Superior temporal gyrus (tissue), 1 donor: ENCODE measurements around the gene FBXW2.
"Not testable (repeated sequence)": the region's sequence is repeated elsewhere in the genome, so short reads cannot be mapped to it uniquely, and the experiment has no call there.

Experiments
- DNase-seq: peaks from one replicate; pipeline ENCODE4 v3.0.0-alpha.2; 2016; ENCODE audit errors: extremely low spot score

Gene FBXW2

DNA sequence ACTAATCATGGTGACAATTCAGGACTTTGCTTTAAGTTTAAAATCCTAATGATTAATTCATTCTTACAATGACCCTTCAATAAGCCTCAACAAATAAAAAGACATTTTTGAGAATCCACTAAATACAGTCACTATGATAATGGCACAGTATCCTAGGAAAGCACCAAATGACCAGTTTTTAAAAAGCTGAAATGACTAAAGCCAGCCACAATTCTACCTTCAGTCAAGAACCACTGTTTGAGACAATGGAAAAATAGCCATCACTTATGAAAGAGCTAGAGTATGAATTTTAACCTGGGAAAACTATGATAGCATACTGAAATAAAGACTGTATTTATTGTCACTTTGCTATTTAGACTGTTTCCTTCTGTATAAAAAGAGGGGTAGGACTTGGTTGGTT lies 14.0 kb downstream of the FBXW2 start:
- DNase-seq, result no peak

GRCh38 chr9:120778758-120779157 lies 14.5 kb downstream of the FBXW2 start:
- DNase-seq, result no peak

DNA sequence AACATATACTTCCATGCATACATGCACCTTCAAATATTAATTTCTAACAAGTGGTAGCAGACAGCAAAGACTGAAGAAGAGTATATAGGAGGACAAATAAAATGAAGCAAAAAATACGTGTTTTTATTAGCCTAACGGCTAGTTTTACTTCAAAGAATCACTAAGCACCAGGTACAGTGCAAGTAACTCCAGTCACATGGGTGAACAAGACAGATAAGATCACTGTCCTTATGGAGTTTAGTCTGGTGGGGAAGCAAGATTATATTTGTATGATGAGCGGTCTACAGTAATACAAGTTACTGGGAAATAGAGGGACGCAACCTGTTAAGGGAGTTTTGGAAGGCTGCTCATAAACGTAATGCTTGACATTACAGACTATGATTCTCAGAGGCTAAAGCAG lies 16.0 kb downstream of the FBXW2 start:
- no peak for DNase-seq

GRCh38 chr9:120776788-120777187 lies 16.4 kb downstream of the FBXW2 start:
- no peak for DNase-seq

DNA sequence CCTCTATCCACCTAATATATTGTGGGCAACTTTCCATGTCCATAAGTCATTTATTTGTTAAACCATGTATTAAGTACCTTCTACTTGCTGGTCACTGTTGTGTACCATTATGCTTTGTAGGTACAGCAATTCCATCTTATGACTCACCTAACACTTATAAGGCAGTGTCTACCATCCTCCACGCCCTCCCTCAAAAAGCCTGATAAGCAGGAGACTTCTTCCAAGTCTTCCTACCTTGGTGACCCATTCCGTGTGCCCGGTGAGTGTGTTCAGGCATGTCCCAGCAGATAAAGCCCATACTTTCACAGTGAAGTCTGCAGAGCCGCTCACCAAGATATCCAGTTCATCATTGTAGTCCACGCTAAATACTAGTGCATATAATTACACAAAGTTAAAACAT lies 17.4 kb downstream of the FBXW2 start:
- DNase-seq, result no peak

- DNase-seq, result no peak
Measured at GRCh38 chr9:120774719-120775118, 18.5 kb downstream of the FBXW2 start.

DNA sequence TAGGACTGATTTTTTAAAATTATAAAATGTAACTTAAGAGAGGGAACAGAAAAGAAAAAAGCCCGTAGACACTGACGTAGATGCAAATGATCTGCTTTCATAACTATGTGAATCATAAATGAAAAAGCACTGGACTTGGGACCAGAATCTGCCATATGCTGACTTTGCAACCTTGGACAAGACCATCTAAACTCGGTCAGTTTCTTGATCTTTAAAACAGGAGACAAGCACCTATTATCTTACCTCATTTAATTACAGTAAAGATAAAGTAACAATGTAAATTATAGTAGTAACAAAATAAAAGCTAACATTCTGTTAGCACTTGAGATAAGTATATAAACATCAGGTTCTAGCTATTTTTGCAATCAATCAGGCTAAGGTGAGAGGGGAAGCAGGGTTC lies 20.0 kb downstream of the FBXW2 start:
- no peak for DNase-seq

DNA sequence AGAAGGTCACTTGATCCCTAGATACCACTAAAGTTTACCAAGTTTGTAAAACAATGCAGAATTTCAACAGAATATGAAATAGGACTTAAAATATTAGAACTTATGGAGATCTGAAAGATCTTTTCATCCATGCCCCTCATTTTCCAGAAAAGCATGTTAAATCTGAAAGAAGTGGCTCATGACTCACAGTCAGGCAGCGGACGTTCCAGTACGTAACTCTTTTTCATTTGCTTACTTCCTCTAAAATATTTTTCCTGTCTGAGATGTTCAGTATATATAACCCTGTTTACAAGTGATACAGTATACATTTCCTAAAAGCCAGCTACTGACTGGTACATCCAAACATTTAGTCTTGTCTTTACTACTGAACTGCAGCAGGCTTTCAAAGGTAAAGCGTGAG lies 22.3 kb downstream of the FBXW2 start:
- no peak for DNase-seq

GRCh38 chr9:120768886-120769285 lies 24.3 kb downstream of the FBXW2 start:
- no peak for DNase-seq

- DNase-seq, result no peak
Measured at GRCh38 chr9:120768247-120768646, 25.0 kb downstream of the FBXW2 start.

GRCh38 chr9:120767451-120767850 lies 25.8 kb downstream of the FBXW2 start:
- DNase-seq, result no peak

DNA sequence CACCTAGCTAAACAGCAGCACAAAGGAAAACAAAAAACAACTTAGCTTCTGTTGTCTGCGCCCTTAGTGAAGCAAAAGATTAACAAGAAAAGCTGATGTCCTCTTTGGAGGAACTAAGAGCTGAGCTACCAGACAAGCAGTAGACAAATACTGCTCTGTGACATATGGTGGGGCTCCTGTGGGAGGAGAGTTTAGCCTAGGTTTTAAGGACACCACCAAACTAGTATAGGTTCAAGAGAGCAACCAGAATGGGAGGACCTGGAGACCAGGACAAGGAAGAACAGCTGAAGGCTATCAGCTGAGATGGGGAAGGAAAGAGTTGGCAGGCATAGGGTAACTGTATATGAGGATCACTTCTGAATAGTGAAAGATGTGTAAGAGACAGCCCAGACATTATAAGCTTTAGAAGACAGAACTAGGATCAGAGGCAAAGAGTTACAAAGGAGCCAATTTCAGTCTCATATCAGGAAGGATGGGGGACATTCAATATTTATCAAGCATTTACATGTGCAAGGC lies 27.2 kb downstream of the FBXW2 start:
- no peak for DNase-seq

DNA sequence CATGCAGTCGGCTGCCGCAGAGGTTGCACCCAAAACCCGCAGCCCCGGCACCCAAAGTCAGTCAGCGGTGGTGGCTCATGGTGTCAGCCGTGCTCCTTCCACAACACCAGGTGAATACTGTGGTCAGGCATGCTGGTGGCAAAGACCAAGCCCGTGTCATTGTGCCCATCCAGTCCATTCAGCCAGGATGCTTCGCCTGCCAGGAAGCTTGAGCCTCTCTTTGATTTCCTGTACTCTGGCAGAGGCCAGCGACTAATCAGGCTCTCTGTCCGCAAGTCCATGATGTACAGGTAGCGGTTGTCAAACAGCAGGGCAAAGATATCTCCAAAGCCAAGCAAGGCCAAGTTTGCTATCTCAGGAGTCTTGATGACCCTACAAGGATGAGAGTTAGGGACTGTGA lies 28.7 kb downstream of the FBXW2 start:
- DNase-seq, result no peak

GRCh38 chr9:120761006-120761405 lies 32.2 kb downstream of the FBXW2 start:
- DNase-seq, result no peak

- DNase-seq, result no peak
Measured at GRCh38 chr9:120759755-120760400, 33.3 kb downstream of the FBXW2 start.

DNA sequence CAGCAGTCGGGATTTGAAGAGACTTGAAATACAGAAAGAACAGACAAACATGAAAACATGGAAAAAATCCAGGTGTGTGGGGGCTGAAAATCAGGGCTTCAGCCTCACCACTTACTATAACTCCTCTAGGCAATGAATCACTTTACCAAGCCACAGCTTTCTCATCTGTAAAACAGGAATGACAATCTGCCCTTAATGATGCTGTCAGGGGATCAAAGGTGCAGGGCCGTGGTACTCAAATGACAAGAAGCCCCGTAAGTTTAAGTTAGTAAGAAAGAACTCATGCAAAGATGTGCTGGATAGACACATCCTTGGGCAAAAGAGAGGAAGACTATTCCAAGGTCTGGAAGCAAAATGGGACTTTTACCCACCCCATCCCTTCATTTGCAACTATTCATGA lies 34.7 kb downstream of the FBXW2 start:
- no peak for DNase-seq

DNA sequence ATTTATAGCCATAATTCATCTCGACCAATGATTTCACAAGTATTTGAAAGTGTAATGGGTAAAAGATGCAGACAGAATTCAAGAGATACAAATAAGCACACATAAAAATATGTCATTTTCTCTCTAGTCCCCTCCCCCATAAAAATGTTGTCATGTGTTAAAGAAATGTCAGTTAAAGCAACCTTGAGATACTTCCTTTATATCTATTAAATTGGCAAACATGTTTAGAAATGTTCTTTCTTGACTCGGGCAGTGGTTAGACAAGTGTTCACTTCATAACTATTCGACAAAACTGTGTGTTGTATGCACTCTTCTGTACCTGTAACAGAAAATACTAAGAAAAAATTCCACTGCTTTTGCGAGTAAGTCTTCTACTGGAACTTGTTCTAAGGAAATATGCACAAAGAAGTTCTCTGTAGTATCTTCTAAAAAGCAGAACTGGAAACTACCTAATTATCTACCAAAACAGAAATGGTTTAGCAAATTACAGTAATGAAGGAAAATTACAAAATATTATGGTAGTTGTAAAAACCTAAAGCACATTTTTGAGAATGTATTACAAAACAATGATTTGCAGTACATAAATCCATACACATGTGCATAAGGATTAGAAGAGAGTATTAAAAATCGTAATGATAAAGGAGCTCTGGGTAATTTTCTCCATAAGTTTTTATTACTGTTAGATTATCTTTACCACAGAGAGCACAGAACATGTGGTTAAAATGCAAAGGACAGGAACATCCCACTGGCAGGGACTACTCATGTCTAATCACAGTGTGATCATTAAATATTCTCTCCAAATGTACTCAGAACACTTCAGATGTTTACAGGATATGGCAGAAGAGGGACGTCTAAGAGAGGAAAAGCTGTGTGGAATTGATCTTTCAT lies 35.9 kb downstream of the FBXW2 start:
- DNase-seq, result no peak

GRCh38 chr9:120756531-120756930 lies 36.7 kb downstream of the FBXW2 start:
- peak; percentile 16 for DNase-seq

- peak; percentile 92 for DNase-seq
Measured at GRCh38 chr9:120755810-120756434, 37.3 kb downstream of the FBXW2 start.

DNA sequence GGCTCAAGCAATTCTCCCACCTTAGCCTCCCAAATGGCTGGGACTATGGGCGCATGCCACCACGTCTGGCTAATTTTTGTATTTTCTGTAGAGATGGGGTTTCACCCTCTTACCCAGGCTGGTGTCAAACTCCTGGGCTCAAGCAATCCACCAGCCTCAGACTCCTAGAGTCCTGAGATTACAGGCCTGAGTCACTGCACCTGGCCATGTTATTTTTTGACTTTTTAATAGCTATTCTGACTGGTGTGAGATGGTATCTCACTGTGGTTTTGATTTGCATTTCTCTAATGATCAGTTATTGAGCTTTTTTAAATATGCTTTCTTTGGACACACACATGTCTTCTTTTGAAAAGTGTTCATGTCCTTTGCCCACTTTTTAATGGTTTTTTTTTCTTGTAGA lies 38.2 kb downstream of the FBXW2 start:
- no peak for DNase-seq

- no peak for DNase-seq
Measured at GRCh38 chr9:120750421-120750820, 42.8 kb downstream of the FBXW2 start.

GRCh38 chr9:120746366-120746765 lies 46.9 kb downstream of the FBXW2 start:
- not testable (repeated sequence) for DNase-seq

DNA sequence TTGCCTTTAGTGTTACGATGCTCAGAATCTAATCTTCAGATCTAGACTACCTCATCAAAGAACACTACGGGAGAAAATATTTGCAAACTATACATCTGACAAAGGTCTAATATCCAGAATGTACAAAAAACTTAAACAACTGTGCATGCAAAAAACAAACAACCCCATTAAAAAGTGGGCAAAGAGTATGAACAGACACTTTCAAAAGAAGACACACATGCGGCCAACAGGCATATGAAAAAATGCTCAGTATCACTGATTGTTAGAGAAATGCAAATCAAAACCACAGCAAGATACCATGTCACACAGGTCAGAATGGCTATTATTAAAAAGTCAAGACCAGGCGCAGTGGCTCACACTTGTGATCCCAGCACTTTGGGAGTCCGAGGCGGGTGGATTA lies 47.9 kb downstream of the FBXW2 start:
- no peak for DNase-seq
